DLD1 (cell line): ENCODE results near the gene GAS6.
"Not testable (repeated sequence)": the region's sequence is repeated elsewhere in the genome, so short reads cannot be mapped to it uniquely, and the experiment has no call there.

Experiments
- in situ Hi-C: cut with HindIII; loops from 2 replicates; pipeline ENCODE4 v1.10.0; 2017; ENCODE audit warnings: low sequenced_read_pairs

GAS6 gene

DNA sequence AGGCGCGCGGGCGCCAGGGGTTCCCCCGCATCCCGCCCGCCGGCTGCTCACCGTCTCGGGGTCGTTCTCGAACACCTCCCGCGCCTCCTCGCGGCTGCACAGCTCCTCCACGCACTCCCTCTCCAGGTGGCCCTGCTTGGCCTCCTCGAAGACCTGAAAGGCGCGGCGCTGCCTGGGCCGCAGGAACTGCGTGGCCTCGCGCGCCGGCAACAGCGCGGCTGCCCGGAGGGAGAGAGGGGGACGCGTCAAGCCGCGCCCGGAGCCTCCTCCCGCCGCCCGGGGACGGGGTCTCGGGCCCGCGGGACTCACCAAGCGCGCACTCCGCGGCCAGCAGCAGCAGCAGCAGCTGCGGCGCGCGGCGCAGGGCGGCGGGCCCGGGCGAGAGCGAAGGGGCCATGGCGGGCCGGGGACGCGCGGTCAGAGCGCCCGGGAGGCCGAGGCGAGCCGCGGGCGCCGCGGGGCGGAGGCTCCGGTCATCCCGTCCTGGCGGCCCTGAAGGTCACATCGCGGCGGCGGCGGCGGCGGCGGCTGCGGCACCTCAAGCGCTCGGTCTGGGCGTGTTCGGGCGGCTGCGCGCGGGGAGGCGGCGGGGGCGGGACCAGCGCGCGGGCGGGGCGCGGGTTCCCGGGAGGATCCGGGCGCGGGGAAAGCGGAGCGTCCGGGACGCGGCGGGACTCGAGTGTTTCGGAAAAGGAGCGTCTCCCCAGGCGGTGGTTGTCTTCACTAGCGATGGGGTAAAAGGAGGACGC, at the start of gene GAS6:
Gene GAS6, minus strand, starts transcription at position 553 of the 749 bp plus-strand sequence. Its CDS starts 156 bp downstream, at position 397.
- in situ Hi-C loops = no loop called here

DNA sequence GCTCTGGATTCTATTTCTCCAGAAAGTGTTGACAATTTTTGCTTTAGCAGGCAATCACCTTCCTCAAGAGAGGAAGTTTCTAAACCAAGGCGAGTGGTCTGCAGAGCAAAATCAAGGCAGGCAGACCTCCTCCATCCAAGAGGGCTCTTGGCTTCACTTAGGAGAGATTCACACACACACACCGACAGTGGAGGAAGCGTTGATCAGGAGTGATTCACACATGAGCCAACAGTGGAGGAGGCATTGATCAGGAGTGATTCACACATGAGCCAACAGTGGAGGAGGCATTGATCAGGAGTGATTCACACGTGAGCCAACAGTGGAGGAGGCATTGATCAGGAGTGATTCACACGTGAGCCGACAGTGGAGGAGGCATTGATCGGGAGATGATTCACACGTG, 49.5 kb upstream of the GAS6 start:
- in situ Hi-C loops = not testable (repeated sequence)

DNA sequence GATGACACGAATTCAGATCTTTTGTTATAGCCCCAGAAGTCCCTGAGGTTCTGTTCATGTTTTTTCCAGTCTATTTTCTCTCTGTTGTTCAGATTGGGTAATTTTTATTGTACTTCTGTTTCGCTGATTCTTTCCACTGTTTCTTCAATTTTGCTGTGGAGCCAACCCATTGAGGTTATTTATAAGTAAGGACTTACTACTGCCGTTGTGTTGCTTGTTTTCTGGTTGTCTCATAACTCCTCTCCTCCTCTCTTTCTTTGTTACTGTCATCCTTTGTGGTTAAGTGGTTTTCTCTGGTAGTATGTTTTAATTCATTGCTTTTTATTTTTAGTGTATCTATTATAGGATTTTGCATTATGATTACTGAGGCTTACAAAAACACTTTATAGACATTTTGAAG, 48.7 kb upstream of the GAS6 start:
- in situ Hi-C loops = no loop called here

DNA sequence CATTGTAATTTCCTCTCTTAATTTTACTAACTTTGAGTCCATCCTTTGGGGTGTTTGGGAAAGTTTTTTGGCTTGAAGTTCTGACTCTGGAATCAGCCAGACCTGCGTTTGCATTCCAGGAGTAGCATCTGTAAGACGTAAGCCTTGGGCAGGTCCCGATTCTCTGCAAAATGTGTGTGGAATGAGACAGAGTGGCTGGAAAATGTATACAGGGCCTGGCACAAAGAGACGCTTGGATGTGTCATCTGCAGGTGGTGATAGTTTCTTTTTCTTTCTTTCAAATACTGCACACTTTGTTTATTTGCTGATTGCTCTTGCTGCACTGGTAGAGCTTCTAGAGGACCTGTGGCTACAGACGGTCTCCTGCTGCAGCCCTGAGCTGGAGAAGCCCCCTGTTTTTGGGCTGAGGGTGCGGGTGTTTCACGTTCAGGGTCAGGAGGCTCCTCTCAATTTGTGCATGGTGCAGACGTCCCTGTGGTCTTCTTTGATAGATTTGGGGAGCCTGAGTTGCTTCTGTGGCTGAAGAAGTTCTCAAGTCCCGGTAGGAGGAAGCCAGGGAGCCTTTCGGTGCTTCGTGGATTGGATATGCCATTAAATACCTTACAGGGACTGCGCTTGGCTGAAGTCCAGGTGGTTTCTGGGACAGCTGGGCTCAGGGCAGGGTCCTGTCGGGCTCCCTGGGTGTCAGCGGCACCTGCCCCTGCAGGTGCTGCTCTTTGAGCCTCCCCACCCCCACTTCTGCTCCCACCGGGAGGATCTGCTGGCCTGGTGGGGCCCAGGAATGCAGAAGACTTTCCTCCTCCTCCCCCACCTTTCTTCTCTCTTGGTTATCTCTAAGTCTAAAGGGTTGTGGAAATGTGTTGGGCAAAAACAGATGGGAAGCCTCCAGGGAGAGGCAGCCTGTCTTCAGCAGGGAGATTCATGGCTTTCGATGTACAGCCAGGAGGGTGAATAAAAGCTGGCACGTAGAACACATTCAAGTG, 44.0 kb upstream of the GAS6 start:
- in situ Hi-C loops = no loop called here

DNA sequence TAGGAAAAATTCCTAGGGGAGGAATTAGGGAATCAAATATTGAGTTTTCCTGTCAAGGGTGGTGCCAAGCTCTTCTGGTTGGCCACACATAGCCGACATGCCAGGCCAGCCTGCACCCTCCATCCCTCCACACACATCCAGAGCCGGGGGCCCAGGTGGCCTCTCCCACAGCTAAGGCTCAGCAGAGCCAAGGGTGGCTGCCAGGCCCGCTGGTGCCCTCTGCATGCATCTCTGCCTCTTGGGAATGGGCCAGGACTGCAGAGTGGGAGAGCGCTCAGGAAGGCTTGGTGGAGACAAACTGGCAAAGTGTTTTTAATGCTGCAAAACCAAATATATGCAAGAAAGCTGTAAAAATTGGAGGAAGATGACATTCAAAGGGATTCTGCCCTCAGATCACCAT, 42.7 kb upstream of the GAS6 start:
- in situ Hi-C loops = no loop called here

DNA sequence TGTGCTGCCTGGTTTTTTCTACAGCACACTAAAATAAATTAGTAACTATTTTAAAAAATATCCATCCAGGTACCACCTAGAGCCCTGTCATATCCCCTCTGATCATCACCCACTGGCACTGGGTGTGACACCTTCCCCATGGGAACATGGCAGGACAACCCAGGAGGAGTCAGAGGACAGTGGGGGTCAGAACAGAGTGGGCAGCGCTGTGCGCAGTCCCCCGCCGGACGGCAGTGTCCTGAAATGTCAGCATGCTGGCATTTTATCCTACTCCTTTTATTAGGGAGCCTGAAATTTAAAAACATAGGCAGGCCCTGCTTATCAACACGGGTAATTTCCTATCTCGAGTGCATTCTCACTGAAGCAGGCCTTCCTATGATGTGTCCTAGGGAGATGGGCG, 42.1 kb upstream of the GAS6 start:
- in situ Hi-C loops = no loop called here

DNA sequence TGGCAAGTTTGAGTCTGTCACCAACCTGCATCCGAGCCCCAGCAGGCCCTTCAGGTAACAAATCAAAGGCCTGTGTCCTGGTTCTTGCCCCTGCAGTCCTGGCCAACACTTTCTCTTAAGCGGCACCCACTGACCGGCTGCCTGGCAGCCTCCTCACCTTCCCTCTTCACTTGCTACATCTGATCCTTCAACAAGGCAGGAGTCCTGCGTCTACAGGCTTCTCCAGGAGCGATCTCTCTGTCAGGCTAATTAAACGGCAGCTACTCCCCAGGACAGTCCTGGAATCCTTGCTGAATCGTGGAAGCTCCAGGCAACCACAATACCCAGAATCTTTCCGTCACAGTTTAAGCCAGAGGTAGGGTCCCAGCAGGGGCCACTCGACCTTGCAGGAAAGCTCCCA, 41.1 kb upstream of the GAS6 start:
- in situ Hi-C loops = no loop called here

DNA sequence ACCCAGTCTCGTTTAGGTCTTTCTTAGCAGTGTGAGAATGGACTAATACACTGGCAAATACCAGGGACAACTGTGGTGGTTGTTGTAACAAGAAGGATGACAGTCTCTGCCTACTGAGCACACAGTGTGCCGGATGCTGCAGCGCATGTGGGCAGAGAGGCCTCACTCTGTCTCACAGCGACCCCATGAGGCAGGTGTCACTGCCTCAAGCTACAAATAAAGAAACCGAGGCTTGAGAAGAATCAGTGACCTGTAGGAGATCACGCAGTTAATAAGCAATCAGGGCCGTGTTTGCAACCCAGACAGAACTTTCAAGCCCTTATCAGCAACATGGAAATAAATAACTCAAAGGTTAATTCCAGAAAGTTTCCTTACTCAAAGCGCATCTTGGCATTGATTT, 40.5 kb upstream of the GAS6 start:
- in situ Hi-C loops = no loop called here

DNA sequence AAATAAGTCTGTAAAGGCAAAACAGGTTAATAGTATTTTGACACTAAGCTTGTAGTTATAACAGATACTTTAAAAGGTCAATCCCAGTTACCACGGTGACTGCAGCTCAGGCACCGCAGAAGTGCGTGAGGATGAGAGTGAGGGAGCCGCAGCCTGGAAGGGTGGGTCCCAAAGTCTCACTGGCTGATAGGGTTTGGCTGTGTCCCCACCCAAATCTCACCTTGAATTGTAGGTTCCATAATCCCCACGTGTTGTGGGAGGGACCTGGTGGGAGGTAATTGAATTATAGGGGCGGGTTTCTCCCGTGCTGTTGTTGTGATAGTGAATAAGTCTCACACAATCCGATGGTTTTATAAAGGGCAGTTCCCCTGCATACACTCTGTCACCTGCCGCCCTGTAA, 40.0 kb upstream of the GAS6 start:
- in situ Hi-C loops = no loop called here

DNA sequence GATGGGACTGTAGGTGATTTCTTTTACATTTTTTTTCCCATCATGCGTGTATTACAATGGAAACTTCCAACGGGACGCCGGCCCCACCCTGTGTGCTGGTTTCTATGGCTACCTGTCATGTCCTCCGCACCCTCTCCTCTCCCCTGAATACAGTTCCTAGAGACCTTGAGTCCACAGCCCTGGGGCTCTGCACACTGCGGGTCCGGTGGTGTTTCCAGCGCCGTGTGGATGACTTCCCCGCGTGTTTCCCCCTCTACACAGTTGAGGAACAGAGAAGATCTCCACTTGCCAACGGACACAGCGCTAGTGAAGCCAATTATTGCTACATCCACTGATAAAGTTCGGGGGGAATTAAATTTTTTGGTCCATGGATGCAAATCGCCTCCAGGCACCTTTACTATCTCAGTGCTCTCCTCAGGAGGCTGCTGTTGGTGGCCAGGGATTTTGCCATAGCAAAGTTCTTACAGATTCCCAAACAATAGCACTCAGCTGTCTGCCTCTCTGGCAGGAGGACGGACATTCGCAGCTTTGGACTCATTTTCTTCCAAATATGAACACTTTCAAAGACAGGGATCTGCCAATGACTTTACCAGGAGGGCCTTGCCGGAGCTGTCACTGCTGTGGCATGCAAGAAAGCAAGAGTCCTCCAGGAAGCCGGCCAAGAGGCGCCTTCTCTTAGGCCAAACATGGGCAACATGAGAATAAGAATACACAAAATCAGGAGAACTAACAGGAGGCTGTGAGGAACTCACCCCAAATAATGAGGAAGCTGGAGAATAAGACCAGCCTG, 39.3 kb upstream of the GAS6 start:
- in situ Hi-C loops = no loop called here

DNA sequence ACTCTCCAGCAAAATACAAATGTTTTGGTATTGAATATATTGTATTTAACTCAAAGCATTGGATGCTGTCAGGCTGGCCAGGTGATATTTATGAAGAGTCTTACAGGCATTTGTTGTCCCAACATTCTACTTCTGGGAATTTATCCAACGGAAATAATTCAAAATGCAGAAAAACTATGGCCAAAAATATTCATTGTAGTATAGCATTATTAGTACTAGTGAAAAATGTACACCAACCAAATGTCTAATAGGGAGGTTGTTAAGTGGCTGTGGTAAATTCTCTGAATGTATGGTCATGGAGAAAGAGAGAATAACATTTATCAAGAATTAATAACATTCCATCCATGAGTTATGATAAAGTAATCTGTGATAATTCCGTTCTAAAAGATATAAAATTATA, 38.6 kb upstream of the GAS6 start:
- in situ Hi-C loops = no loop called here

DNA sequence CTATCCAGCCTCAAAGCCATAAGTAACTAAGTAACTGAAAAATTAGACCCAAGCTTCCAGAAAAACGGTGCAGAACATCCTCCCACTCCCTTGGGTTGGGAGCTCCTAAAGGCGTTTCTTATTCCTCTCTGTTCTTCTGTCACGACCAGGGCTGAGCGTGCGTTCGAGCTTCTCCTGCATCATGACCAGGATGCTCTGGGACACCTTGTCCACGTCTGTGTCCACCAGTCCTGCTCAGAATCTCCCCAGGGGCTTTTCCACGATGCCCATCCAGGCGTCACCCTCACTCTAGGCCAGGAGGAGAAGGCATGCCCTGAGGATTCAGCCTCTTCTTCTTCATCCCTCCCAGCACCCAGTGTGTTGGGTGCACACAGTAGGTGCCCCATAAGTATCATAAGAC, 37.8 kb upstream of the GAS6 start:
- in situ Hi-C loops = no loop called here

DNA sequence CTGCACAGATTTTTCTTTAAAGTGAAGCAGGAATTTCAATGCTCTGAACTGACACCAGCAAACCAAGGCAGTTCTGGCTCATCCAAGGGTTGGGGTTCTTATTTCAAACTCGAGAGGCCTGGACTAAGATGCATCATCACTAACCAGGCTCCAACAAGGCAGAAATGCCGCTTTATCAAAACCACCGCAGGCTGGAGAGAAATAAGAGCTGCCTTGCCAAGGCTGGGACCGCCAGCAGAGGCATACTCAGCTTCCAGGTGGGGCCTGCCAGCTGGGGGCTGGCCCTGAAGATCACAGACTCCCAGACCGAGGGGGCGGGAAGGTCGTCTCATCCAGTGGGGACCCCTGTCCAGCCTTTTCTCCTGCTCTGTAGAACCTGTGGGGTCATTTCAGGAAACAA, 37.4 kb upstream of the GAS6 start:
- in situ Hi-C loops = no loop called here

DNA sequence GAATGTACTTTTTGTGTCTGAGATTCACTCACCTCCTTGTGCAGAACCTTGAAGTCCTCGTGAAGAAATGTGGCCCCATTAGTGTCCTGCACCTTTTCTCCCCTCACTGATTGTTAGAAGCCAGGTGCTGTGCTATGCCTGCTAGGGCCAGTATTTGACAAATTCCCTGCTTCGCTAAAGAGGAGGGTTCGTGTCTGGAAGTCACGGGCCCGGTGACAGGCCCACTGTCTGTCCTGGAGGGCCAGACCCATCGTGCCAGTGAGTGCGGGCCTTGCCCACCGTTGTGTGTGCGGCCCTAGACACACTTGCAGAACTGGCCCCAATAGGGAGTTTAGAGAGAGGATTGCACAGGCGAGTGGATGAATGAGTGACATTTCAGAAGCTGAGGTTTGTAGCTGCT, 36.8 kb upstream of the GAS6 start:
- in situ Hi-C loops = no loop called here

DNA sequence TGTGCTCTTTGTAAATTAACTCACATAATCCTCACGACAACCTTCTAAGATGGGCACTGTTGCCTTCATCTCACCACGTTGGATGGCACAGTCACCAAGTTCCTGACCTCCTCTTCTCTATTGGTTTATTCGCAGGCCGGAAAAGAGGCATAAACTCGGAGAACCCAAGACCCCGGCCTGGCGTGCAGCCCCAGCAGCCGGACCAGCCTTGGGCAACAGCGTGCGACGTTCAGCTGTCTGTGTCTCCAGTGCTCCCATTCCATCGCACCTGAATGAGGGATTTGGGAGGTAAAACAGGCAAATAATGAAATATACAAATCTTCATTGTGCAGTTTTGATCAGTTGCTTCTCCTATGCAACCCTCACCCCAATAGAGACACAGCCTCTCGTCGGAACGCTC, 34.5 kb upstream of the GAS6 start:
- in situ Hi-C loops = no loop called here

DNA sequence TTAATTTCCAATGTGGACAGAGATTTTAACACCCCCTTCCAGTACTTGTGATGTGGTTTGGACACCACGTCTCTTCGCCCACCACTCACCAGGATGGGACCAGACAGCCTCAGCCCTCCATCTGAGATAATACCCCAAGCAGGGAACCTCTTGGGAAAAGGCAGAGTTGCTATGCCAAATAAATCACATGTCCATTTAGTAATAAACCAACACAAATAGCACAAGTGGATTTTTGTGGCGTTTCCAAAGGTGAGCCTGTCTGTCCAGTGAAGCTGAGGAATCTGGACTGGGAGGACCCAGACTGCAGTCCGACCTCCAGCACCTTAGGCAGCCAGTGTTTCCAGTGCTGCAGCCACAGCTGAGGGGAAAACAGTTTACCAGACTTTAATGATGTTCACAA, 34.1 kb upstream of the GAS6 start:
- in situ Hi-C loops = no loop called here

DNA sequence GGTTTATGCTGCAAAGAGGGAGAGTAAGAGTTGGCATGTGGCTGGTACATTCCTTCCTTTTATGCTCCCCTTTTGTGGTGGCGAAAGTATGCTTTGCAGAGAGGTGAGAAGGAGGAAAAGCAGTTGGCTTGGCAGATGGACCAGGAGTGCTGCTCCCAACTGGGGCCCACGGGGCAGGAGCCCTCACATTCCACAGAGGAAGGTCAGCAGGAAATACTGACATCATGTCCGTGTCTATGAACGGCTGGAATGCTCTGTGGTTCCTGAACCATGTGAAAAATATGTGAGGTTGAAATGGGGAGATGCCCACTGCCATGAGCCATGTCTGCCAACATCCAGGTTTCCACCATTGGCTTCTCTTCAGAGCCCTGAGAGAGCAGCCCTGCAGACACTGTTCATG, 33.3 kb upstream of the GAS6 start:
- in situ Hi-C loops = no loop called here

DNA sequence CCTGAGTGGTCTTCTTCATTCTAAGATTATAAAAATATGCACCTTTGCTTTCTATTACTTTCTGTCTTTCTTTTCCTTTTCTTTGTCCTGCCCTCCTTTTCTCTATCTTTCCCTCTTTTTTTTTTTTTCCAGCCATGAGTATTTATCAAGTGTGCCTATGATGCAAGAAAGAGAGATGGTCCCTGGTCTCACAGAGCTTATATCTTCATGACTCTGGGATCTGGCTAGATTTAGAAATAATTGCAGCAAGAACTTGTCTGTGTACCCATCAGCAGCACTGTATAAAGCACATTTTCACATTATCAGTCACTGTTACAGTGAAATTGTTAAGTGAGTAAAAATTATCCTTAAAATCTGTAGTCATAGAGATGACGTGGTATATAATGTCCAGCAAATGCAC, 31.6 kb upstream of the GAS6 start:
- in situ Hi-C loops = no loop called here

DNA sequence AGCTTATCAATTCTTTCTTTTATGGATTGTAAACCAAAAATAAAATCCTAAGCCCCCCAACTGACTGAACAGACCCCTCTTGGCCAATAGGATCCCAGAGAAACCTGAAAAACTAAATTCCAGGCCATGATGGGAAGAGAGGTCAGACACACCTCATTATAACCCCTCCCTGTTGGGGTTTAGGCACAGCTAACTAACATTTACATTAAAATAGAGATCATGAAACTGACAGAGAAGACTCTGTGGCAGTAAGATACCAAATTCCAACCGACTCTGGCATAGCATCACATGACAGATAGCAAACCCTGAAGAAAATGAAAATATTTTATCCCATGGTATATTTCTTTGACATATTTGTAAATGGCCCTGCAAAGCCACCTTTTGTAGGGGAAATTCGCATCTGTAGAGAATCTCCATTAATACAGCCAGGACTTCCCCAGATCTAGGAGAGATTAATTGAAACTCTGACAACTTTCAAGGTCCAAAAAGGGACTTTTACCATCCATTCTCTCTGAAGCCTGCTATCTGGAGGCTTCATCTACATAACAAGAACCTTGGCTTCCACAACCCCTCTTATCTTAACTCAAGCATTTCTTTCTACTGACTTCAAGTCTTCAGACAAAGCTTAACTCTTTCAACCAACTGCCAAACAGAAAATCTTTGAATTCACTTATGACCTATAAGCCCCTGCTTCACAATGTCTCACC, 27.1 kb upstream of the GAS6 start:
- in situ Hi-C loops = no loop called here

DNA sequence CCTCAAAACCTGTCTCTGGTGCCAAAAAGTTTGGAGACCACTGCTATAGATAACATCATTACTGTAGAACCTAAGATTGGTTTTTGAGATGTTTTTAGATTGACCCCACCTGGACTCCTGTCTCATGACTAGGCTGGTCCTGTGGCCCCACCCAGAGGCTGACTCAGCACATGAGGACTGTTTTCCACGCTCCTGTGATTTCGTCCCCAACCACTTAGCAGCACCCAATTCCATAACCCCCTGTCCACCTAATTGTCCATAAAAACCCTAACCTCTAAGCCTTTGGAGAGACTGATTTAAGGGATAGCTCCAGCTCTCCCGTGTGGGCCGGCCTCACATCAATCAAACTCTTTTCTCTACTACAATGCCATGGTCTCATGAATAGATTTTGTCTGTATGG, 25.6 kb upstream of the GAS6 start:
- in situ Hi-C loops = no loop called here
